Gastroesophageal sphincter (tissue), 4 donors: ENCODE measurements around the gene FGF3. TPM values are rescaled to one million over a fixed set of nuclear protein-coding genes. Genes with fewer than 3 reads are reported as not detected.

Experiments
- ATAC-seq: fragments of 150-250 bp; one replicate; pipeline ENCODE4 v1.9.1; 2016; ENCODE audit warnings: mild to moderate bottlenecking, moderate library complexity
- H3K27ac ChIP-seq, 4 donors: fragments of 200-600 bp; sonication (generic) in 3 of 4; 1 replicate in 3 of 4; 2 replicates in 1 of 4; pipeline ENCODE4 v1.5.1; 2016 to 2019
- H3K27me3 ChIP-seq: fragments of 200-600 bp; sonication (generic); one replicate; pipeline ENCODE4 v1.5.1; 2019
- H3K36me3 ChIP-seq, 2 donors: fragments of 200-600 bp; sonication (generic); one replicate each; pipeline ENCODE4 v1.5.1; 2019; ENCODE audit warnings: control low read depth in 1 of 2
- H3K4me1 ChIP-seq, 3 donors: fragments of 200-600 bp; sonication (generic); 1 replicate in 2 of 3; 2 replicates in 1 of 3; pipeline ENCODE4 v1.5.1; 2016 to 2019; ENCODE audit warnings: control low read depth in 2 of 3
- H3K4me3 ChIP-seq, 2 donors: fragments of 200-600 bp; sonication (generic); one replicate each; pipeline ENCODE4 v1.5.1; 2019; ENCODE audit warnings: mild to moderate bottlenecking in 1 of 2, moderate library complexity in 1 of 2
- H3K9me3 ChIP-seq, 3 donors: fragments of 200-600 bp; sonication (generic); one replicate each; pipeline ENCODE4 v1.5.1; 2017 to 2019; ENCODE audit warnings: control low read depth in 2 of 3
- CTCF ChIP-seq, 4 experiments: fragments of 200-600 bp in 2 of 4; fragments of 450-650 bp in 2 of 4; sonication (generic) in 1 of 4; IDR thresholded peaks; one replicate each; pipeline ENCODE4 v1.5.1; 2017 to 2019; ENCODE audit warnings: antibody characterized with exemption in 4 of 4, mild to moderate bottlenecking in 2 of 4, moderate library complexity in 2 of 4
- EP300 ChIP-seq: sonication (generic); formaldehyde crosslinking; IDR thresholded peaks from one replicate; pipeline ENCODE4 v1.6.1; 2017; ENCODE audit warnings: antibody characterized with exemption, mild to moderate bottlenecking
- POLR2A ChIP-seq, 2 donors: fragments of 450-650 bp; IDR thresholded peaks; one replicate each; pipeline ENCODE4 v1.6.1; 2017; ENCODE audit warnings: antibody characterized with exemption in 2 of 2, mild to moderate bottlenecking in 2 of 2, moderate library complexity in 1 of 2
- POLR2AphosphoS5 ChIP-seq: sonication (generic); formaldehyde crosslinking; IDR thresholded peaks from one replicate; pipeline ENCODE4 v1.6.1; 2017; ENCODE audit warnings: antibody characterized with exemption
- WGBS, 2 donors: methylation state at CpG; one replicate each; pipeline ENCODE4 v1.1.5; 2018; ENCODE audit warnings: low coverage in 1 of 2; 5-methylcytosine and 5-hydroxymethylcytosine counted together
- total RNA-seq, 4 donors: library from RNA; depleted of rRNA; stranded (reverse); fragments of >200 nt; gene quantifications; one replicate each; pipeline ENCODE4 v1.1.0, GENCODE V29; 2016

The FGF3 gene
- total RNA-seq, 4 donors from 2014 or later: not detected

- H3K27ac ChIP-seq: no peak overlapping the region
Observed at GRCh38 chr11:69860244-69860643, 41.0 kb upstream of the FGF3 start.

GRCh38 chr11:69859275-69859934, 40.2 kb upstream of the FGF3 start:
- TF ChIP-seq CTCF (IDR thresholded peaks at IDR 0.05) (no peak), EP300 (no peak), POLR2AphosphoS5 (no peak), POLR2A (IDR thresholded peaks at IDR 0.05) (no peak)
- ATAC-seq: no peak
- no peak overlapping the region for H3K27ac ChIP-seq
- no peaks in the 10 kb centered on the region for H3K36me3 ChIP-seq
- peaks cover 0 to 10% (median 0%) of the 10 kb centered on the region in 3 donors for H3K9me3 ChIP-seq
- WGBS, 2 donors: 84 to 88% methylated on average over 9 to 11 of the region's 12 CpGs
- no peak overlapping the region for H3K4me3 ChIP-seq
- no peaks in the 10 kb centered on the region for H3K4me1 ChIP-seq
- peaks cover 65% of the 10 kb centered on the region for H3K27me3 ChIP-seq

More at GRCh38 chr11:69860244-69860643, 41.0 kb upstream of the FGF3 start:
- H3K36me3 ChIP-seq: no peaks in the 10 kb centered on the region
- peaks cover 0 to 10% (median 0%) of the 10 kb centered on the region in 3 donors for H3K9me3 ChIP-seq
- no peaks in the 10 kb centered on the region for H3K4me1 ChIP-seq
- no peak for TF ChIP-seq POLR2AphosphoS5
- TF ChIP-seq EP300: no peak
- TF ChIP-seq CTCF (IDR thresholded peaks at IDR 0.05): no peak
- no peak for ATAC-seq
- H3K27me3 ChIP-seq: peaks cover 65% of the 10 kb centered on the region
- WGBS, 2 donors: 37 to 66% methylated on average over 2 to 5 of the region's 5 CpGs
- no peak overlapping the region for H3K4me3 ChIP-seq

GRCh38 chr11:69855421-69855820, 36.2 kb upstream of the FGF3 start:
- no peak for ATAC-seq
- H3K4me1 ChIP-seq: no peaks in the 10 kb centered on the region
- H3K4me3 ChIP-seq: no peak overlapping the region
- TF ChIP-seq POLR2A (IDR thresholded peaks at IDR 0.05) (no peak), EP300 (no peak), POLR2AphosphoS5 (no peak), CTCF (IDR thresholded peaks at IDR 0.05) (no peak)
- WGBS, 2 donors: 90 to 93% methylated on average over 3 of the region's 3 CpGs
- no peak overlapping the region for H3K27ac ChIP-seq
- peaks cover 0 to 33% (median 0%) of the 10 kb centered on the region in 3 donors for H3K9me3 ChIP-seq
- no peaks in the 10 kb centered on the region for H3K36me3 ChIP-seq
- H3K27me3 ChIP-seq: peaks cover 48% of the 10 kb centered on the region

GRCh38 chr11:69854713-69855112, 35.5 kb upstream of the FGF3 start:
- no peak for TF ChIP-seq POLR2AphosphoS5
- H3K4me3 ChIP-seq: no peak overlapping the region
- peaks cover 0 to 33% (median 0%) of the 10 kb centered on the region in 3 donors for H3K9me3 ChIP-seq
- no peaks in the 10 kb centered on the region for H3K4me1 ChIP-seq
- no peaks in the 10 kb centered on the region for H3K36me3 ChIP-seq
- WGBS, 2 donors: 50 to 97% methylated on average over 2 of the region's 2 CpGs
- no peak for ATAC-seq
- no peak overlapping the region for H3K27ac ChIP-seq
- H3K27me3 ChIP-seq: peaks cover 48% of the 10 kb centered on the region

- H3K27ac ChIP-seq: no peak overlapping the region
Observed at GRCh38 chr11:69852056-69852455, 32.8 kb upstream of the FGF3 start.

More at GRCh38 chr11:69852056-69852455, 32.8 kb upstream of the FGF3 start:
- Histone ChIP-seq H3K27me3 (peaks cover 51% of the 10 kb centered on the region), H3K9me3 (peaks cover 0 to 30% (median 0%) of the 10 kb centered on the region in 3 donors), H3K36me3 (no peaks in the 10 kb centered on the region), H3K4me3 (no peak overlapping the region), H3K4me1 (no peaks in the 10 kb centered on the region)
- no peak for TF ChIP-seq POLR2AphosphoS5
- TF ChIP-seq CTCF (IDR thresholded peaks at IDR 0.05): no peak
- no peak for TF ChIP-seq EP300
- TF ChIP-seq POLR2A (IDR thresholded peaks at IDR 0.05): no peak
- 46% methylated on average over 2 of the region's 2 CpGs; no CpG with 5 or more reads in 1 of the 2 donors for WGBS, 2 donors
- no peak for ATAC-seq
